ENCODE data around the gene POP5.

DNA sequence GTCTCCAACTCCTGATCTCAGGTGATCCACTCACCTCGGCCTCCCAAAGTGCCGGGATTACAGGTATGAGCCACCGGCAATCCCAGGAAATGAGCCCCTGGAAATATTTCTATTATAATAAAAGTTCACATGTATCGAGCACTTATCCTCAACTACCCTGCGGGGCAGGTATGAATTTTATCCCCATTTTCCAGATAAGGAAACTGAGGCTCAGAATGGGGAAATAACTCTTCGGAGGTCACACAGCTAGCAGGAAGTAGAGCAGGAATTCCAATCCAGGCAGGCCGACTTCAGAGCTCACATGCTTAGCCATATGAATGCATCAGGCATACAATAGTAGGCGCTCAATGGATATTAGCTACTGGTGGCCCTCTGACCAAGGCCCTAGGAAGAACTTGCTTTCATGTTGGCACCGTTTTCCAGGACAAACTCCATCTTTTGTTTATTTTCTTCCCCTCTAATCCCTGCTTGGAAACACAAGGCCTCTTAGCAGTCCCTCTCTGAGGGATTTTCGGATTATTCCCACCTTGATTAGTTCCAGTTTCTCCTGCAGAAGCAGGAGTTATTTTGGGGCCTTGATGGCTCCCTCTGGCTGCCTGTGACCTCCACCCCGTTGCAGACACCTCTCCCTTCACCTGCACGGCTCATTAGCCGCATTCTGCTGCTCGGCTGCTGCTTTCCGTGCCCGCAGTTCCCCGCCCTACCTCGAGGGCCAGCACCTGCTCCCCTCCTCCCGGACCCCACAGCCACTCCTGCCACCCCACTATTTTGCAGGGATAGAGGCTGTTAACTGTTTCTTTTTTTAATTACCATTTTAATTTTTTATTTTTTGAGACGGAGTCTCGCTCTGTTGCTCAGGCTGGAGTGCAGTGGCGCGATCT lies 18.7 kb upstream of the POP5 start:
- TF ChIP-seq, protein P1, sequence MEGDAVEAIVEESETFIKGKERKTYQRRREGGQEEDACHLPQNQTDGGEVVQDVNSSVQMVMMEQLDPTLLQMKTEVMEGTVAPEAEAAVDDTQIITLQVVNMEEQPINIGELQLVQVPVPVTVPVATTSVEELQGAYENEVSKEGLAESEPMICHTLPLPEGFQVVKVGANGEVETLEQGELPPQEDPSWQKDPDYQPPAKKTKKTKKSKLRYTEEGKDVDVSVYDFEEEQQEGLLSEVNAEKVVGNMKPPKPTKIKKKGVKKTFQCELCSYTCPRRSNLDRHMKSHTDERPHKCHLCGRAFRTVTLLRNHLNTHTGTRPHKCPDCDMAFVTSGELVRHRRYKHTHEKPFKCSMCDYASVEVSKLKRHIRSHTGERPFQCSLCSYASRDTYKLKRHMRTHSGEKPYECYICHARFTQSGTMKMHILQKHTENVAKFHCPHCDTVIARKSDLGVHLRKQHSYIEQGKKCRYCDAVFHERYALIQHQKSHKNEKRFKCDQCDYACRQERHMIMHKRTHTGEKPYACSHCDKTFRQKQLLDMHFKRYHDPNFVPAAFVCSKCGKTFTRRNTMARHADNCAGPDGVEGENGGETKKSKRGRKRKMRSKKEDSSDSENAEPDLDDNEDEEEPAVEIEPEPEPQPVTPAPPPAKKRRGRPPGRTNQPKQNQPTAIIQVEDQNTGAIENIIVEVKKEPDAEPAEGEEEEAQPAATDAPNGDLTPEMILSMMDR (conservative IDR thresholded peaks at IDR 0.05; ENCODE audit: low read depth, low read length): no peak
- no peak for TF ChIP-seq EZH2 (IDR thresholded peaks at IDR 0.05; ENCODE audit: borderline replicate concordance, low read depth, low read length, poor library complexity, severe bottlenecking)
